ENCODE data around the gene GABPB2. TPM values are rescaled to one million over a fixed set of nuclear protein-coding genes. Genes with fewer than 3 reads are reported as not detected.
A peak's percentile ranks its signal among the peaks of the same experiment; 100 is the strongest.

Gene GABPB2
- total RNA-seq, 1 donor from 2014 or later, result 3.6 TPM

- Histone ChIP-seq H3K4me3 (ENCODE audit: insufficient read depth, low read depth, low read length) (no peak overlapping the region), H3K27ac (ENCODE audit: low read depth, low read length) (no peak overlapping the region), H3K9me3 (ENCODE audit: insufficient read depth, low read depth, low read length) (no peaks in the 10 kb centered on the region), H4K20me1 (ENCODE audit: insufficient read depth, low read length) (no peaks in the 10 kb centered on the region), H3K9ac (ENCODE audit: low read length) (no peak overlapping the region), H3K36me3 (ENCODE audit: insufficient read depth, low read length) (no peaks in the 10 kb centered on the region), H3K4me1 (ENCODE audit: insufficient read depth, low read length) (peaks cover 9% of the 10 kb centered on the region), H3K4me2 (ENCODE audit: low read length) (no peak overlapping the region), H3K79me2 (ENCODE audit: insufficient read depth, low read length) (no peaks in the 10 kb centered on the region), H2AFZ (ENCODE audit: low read depth, low read length) (no peak overlapping the region), H3K27me3 (ENCODE audit: insufficient read depth, low read length) (peaks cover 2% of the 10 kb centered on the region)
- no peaks in the 10 kb centered on the region for H3K9me3 Mint-ChIP-seq (ENCODE audit: unreplicated experiment)
- no peak for DNase-seq (ENCODE audit: low read depth)
- peaks cover 1% of the 10 kb centered on the region for H3K36me3 Mint-ChIP-seq (ENCODE audit: low read depth, unreplicated experiment)
- TF ChIP-seq, protein P1, sequence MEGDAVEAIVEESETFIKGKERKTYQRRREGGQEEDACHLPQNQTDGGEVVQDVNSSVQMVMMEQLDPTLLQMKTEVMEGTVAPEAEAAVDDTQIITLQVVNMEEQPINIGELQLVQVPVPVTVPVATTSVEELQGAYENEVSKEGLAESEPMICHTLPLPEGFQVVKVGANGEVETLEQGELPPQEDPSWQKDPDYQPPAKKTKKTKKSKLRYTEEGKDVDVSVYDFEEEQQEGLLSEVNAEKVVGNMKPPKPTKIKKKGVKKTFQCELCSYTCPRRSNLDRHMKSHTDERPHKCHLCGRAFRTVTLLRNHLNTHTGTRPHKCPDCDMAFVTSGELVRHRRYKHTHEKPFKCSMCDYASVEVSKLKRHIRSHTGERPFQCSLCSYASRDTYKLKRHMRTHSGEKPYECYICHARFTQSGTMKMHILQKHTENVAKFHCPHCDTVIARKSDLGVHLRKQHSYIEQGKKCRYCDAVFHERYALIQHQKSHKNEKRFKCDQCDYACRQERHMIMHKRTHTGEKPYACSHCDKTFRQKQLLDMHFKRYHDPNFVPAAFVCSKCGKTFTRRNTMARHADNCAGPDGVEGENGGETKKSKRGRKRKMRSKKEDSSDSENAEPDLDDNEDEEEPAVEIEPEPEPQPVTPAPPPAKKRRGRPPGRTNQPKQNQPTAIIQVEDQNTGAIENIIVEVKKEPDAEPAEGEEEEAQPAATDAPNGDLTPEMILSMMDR (IDR thresholded peaks at IDR 0.05; ENCODE audit: insufficient read depth, low read depth, low read length), result no peak
- no peak for TF ChIP-seq EZH2 (IDR thresholded peaks at IDR 0.05; ENCODE audit: insufficient read depth, low read length)
- H3K27me3 Mint-ChIP-seq (ENCODE audit: low read depth, unreplicated experiment), result peaks cover 22% of the 10 kb centered on the region
- H3K4me3 Mint-ChIP-seq (ENCODE audit: unreplicated experiment), result no peak overlapping the region
- H3K27ac Mint-ChIP-seq (ENCODE audit: unreplicated experiment), result no peak overlapping the region
- no peak for FAIRE-seq
- H3K4me1 Mint-ChIP-seq (ENCODE audit: low read depth, unreplicated experiment), result peaks cover 4% of the 10 kb centered on the region
Measured at GRCh38 chr1:151128800-151129199, 58.2 kb downstream of the GABPB2 start.

DNA sequence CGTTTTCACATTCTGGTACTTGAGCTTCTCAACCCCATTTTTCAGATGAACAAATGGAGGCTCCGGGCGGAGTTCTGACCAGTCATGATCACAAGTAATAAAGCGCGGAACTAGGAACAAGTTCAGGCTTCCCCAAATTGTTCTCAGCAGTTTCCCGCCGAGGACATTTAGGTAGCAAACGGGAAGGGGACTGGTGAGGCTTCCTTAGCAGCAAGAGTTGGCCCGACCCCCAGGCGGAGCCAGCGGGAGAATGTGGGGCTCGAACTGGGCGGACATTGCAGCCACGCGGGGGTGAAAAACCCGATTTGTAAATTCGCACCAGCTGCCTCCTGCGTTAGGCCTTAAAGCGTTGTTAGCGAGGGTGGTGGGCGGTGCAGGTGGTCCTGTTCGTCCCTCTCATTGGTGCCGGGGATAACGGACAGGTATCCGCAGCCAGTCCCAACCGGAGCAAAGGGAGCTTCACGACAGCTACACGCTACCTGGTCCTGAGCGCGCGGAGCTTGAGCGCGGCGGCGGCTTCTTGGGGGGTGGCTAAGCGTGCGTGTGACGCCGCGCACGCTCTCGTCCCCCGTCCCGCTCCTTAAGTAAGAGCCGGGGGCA lies 60.5 kb downstream of the GABPB2 start:
- peaks cover 9% of the 10 kb centered on the region for H3K4me1 ChIP-seq (ENCODE audit: insufficient read depth, low read length)
- Mint-ChIP-seq H3K27ac (ENCODE audit: unreplicated experiment) (no peak overlapping the region), H3K4me1 (ENCODE audit: low read depth, unreplicated experiment) (no peaks in the 10 kb centered on the region), H3K4me3 (ENCODE audit: unreplicated experiment) (peak overlapping the region; percentile 69), H3K36me3 (ENCODE audit: low read depth, unreplicated experiment) (peaks cover 20% of the 10 kb centered on the region), H3K27me3 (ENCODE audit: low read depth, unreplicated experiment) (peaks cover 37% of the 10 kb centered on the region), H3K9me3 (ENCODE audit: unreplicated experiment) (peaks cover 2% of the 10 kb centered on the region)
- TF ChIP-seq, protein P1 (IDR thresholded peaks at IDR 0.05; ENCODE audit: insufficient read depth, low read depth, low read length), result no peak
- TF ChIP-seq EZH2 (IDR thresholded peaks at IDR 0.05; ENCODE audit: insufficient read depth, low read length), result no peak
- peaks cover 2% of the 10 kb centered on the region for H3K27me3 ChIP-seq (ENCODE audit: insufficient read depth, low read length)
- no peaks in the 10 kb centered on the region for H4K20me1 ChIP-seq (ENCODE audit: insufficient read depth, low read length)
- H3K9me3 ChIP-seq (ENCODE audit: insufficient read depth, low read depth, low read length), result no peaks in the 10 kb centered on the region
- H3K4me3 ChIP-seq (ENCODE audit: insufficient read depth, low read depth, low read length), result peak overlapping the region; percentile 54
- H3K36me3 ChIP-seq (ENCODE audit: insufficient read depth, low read length), result no peaks in the 10 kb centered on the region
- no peaks in the 10 kb centered on the region for H3K79me2 ChIP-seq (ENCODE audit: insufficient read depth, low read length)
- FAIRE-seq (no peak), DNase-seq (ENCODE audit: low read depth) (peak; percentile 86)
- H3K27ac ChIP-seq (ENCODE audit: low read depth, low read length), result no peak overlapping the region
- H2AFZ ChIP-seq (ENCODE audit: low read depth, low read length), result peak overlapping the region; percentile 79
- H3K4me2 ChIP-seq (ENCODE audit: low read length), result peak overlapping the region; percentile 83
- peak overlapping the region; percentile 52 for H3K9ac ChIP-seq (ENCODE audit: low read length)

DNA sequence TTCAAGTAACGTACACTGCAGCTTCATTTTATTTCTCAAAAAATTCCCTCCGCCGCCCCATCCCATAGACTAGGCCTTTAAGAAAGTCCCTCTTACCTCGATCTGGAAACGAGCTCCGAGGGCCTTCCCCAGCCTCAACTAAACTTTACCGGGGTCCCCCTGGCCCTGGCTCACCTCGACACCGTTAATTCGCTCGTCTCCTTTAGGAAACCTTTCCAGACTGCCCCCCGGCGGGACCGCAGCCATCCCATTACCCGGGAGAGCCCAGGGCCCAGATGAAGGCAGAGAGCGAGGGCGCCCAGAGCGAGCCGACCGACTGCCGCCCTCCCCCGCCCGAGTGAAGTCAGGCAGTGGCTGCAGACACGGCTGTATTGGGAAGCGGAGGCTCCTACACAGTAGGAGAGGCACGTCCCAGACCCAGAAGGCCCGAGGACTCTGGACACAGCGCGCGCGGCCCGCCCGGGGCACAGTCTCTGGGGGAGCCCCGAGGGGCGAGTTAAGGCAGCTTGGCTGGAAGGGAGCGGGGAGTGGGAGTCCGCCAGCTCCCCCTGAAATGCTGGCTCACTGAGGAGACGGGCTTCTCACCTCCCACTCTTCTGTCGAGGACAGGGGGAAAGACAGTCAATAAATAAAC lies 61.3 kb downstream of the GABPB2 start:
- peak overlapping the region; percentile 79 for H2AFZ ChIP-seq (ENCODE audit: low read depth, low read length)
- H3K4me1 ChIP-seq (ENCODE audit: insufficient read depth, low read length), result peaks cover 9% of the 10 kb centered on the region
- peak overlapping the region; percentile 54 for H3K4me3 ChIP-seq (ENCODE audit: insufficient read depth, low read depth, low read length)
- Mint-ChIP-seq H3K9me3 (ENCODE audit: unreplicated experiment) (peaks cover 2% of the 10 kb centered on the region), H3K36me3 (ENCODE audit: low read depth, unreplicated experiment) (peaks cover 24% of the 10 kb centered on the region), H3K4me3 (ENCODE audit: unreplicated experiment) (peak overlapping the region; percentile 57), H3K27me3 (ENCODE audit: low read depth, unreplicated experiment) (peaks cover 38% of the 10 kb centered on the region), H3K4me1 (ENCODE audit: low read depth, unreplicated experiment) (no peaks in the 10 kb centered on the region), H3K27ac (ENCODE audit: unreplicated experiment) (no peak overlapping the region)
- H3K79me2 ChIP-seq (ENCODE audit: insufficient read depth, low read length), result no peaks in the 10 kb centered on the region
- H3K4me2 ChIP-seq (ENCODE audit: low read length), result peak overlapping the region; percentile 83
- no peaks in the 10 kb centered on the region for H4K20me1 ChIP-seq (ENCODE audit: insufficient read depth, low read length)
- FAIRE-seq, result no peak
- H3K27ac ChIP-seq (ENCODE audit: low read depth, low read length), result no peak overlapping the region
- TF ChIP-seq EZH2 (IDR thresholded peaks at IDR 0.05; ENCODE audit: insufficient read depth, low read length), result no peak
- TF ChIP-seq, protein P1 (IDR thresholded peaks at IDR 0.05; ENCODE audit: insufficient read depth, low read depth, low read length), result no peak
- no peaks in the 10 kb centered on the region for H3K36me3 ChIP-seq (ENCODE audit: insufficient read depth, low read length)
- H3K9ac ChIP-seq (ENCODE audit: low read length), result peak overlapping the region; percentile 52
- H3K9me3 ChIP-seq (ENCODE audit: insufficient read depth, low read depth, low read length), result no peaks in the 10 kb centered on the region
- no peak for DNase-seq (ENCODE audit: low read depth)
- H3K27me3 ChIP-seq (ENCODE audit: insufficient read depth, low read length), result peaks cover 2% of the 10 kb centered on the region

Data from astrocyte (in vitro differentiated cells and primary cell).